K562 (cell line): ENCODE results near the gene PLP2. TPM values are rescaled to one million over a fixed set of nuclear protein-coding genes. Genes with fewer than 3 reads are reported as not detected.

Source experiments
- ADNP ChIP-seq: fragments of 200-800 bp; sonication (Bioruptor generic); IDR thresholded peaks from 2 replicates; pipeline ENCODE4 v1.6.1; 2016; ENCODE audit warnings: missing genetic modification characterization, missing compliant biosample characterization
- BACH1 ChIP-seq: fragments of 200-800 bp; sonication (Bioruptor generic); IDR thresholded peaks from 2 replicates; pipeline ENCODE4 v1.6.1; 2016; ENCODE audit warnings: missing genetic modification characterization, missing compliant biosample characterization
- BRF1 ChIP-seq: IDR thresholded peaks from 3 replicates; pipeline ENCODE4 v1.6.1; 2011; ENCODE audit warnings: borderline replicate concordance, mild to moderate bottlenecking; ENCODE audit not compliant: insufficient read length; ENCODE audit errors: extremely low read depth
- CBFB ChIP-seq: sonication (generic); formaldehyde crosslinking; IDR thresholded peaks from 2 replicates; pipeline ENCODE4 v1.4.0; 2020; ENCODE audit warnings: mild to moderate bottlenecking, missing genetic modification reagents
- GABPA ChIP-seq: fragments of 200-800 bp; sonication (Bioruptor generic); conservative IDR thresholded peaks from 2 replicates; pipeline ENCODE4 v1.6.1; 2016; ENCODE audit warnings: low read depth, missing genetic modification characterization, missing compliant biosample characterization
- HNRNPLL ChIP-seq: fragments of 200-400 bp; formaldehyde crosslinking; IDR thresholded peaks from 2 replicates; pipeline ENCODE4 v1.6.1; 2017; ENCODE audit warnings: low read length, low read depth, mild to moderate bottlenecking; ENCODE audit not compliant: poor library complexity, severe bottlenecking
- JUND ChIP-seq, 2 experiments: IDR thresholded peaks; 2 replicates in 1 of 2; 3 replicates in 1 of 2; pipeline ENCODE4 v1.6.1; 2011; ENCODE audit warnings: borderline replicate concordance in 2 of 2, low read depth in 2 of 2, low read length in 2 of 2, improper control_type of control experiment in 1 of 2, missing biosample characterization in 1 of 2, missing genetic modification characterization in 1 of 2, missing genetic modification reagents in 1 of 2
- KLF10 ChIP-seq: fragments of 250-450 bp; sonication (Bioruptor Pico); IDR thresholded peaks from 2 replicates; pipeline ENCODE4 v1.6.1; 2021; ENCODE audit warnings: matching md5 sums
- MED1 ChIP-seq: sonication (generic); formaldehyde crosslinking; IDR thresholded peaks from 2 replicates; pipeline ENCODE4 v1.8.1; 2023; ENCODE audit warnings: missing genetic modification reagents, borderline replicate concordance
- MTF1 ChIP-seq: fragments of 250-450 bp; sonication (Bioruptor Pico); IDR thresholded peaks from 2 replicates; pipeline ENCODE4 v1.9.0; 2021; ENCODE audit warnings: moderate library complexity, mild to moderate bottlenecking, inconsistent platforms, borderline replicate concordance
- POLR2H ChIP-seq: IDR thresholded peaks from 2 replicates; pipeline ENCODE4 v1.6.1; 2016; ENCODE audit warnings: missing genetic modification characterization, low read depth, mild to moderate bottlenecking, control low read depth, missing compliant biosample characterization, moderate library complexity
- SMARCA4 ChIP-seq: fragments of 450-650 bp; IDR thresholded peaks from 2 replicates; pipeline ENCODE4 v1.6.1; 2016
- SOX6 ChIP-seq: fragments of 450-650 bp; IDR thresholded peaks from 2 replicates; pipeline ENCODE4 v1.6.1; 2014; ENCODE audit warnings: mild to moderate bottlenecking
- ZNF12 ChIP-seq: sonication (generic); formaldehyde crosslinking; IDR thresholded peaks from 2 replicates; pipeline ENCODE4 v1.4.0; 2020; ENCODE audit warnings: mild to moderate bottlenecking, missing genetic modification reagents
- ZNF239 ChIP-seq: fragments of 250-450 bp; sonication (Bioruptor Pico); IDR thresholded peaks from 2 replicates; pipeline ENCODE4 v1.4.0; 2020; ENCODE audit warnings: mild to moderate bottlenecking
- polyA plus RNA-seq, 8 experiments: library from polyadenylated mRNA; depleted of rRNA in 4 of 8; stranded (reverse) in 5 of 8; unstranded in 3 of 8; fragments of >200 nt; fragmentation: Nextera tagmentation in 2 of 8; fragmentation: Illumina TruSeq in 1 of 8; extraction: Ambion mirVana in 2 of 8; extraction: Trizol in 1 of 8; gene quantifications; 2 replicates each; pipeline versions ENCODE4 v1.2.1 to v1.2.3, GENCODE V29; 2011 to 2014; ENCODE audit warnings: inconsistent platforms in 1 of 8, missing spikeins in 1 of 8
- total RNA-seq, 7 experiments: library from RNA; depleted of rRNA in 6 of 7; stranded (reverse); fragments of >200 nt in 6 of 7; fragmentation: Illumina TruSeq in 2 of 7; extraction: Trizol in 2 of 7; gene quantifications; 2 replicates each; pipeline versions ENCODE4 v1.2.1 to v1.2.3, GENCODE V29; 2011 to 2021; ENCODE audit warnings: low replicate concordance in 1 of 7
- TF ChIP-seq, protein P1 (sequence below), 2 experiments: fragments of 450-650 bp in 1 of 2; sonication (generic) in 1 of 2; formaldehyde crosslinking in 1 of 2; IDR thresholded peaks in 1 of 2; conservative IDR thresholded peaks in 1 of 2; 2 replicates each; pipeline versions ENCODE4 v1.6.1 to v1.8.1; 2016 to 2023; ENCODE audit warnings: mild to moderate bottlenecking in 2 of 2, moderate library complexity in 2 of 2, inconsistent platforms in 1 of 2, missing genetic modification reagents in 1 of 2
- TF ChIP-seq, protein P2 (sequence below): fragments of 250-450 bp; sonication (Bioruptor Pico); IDR thresholded peaks from 2 replicates; pipeline ENCODE4 v1.4.0; 2020; ENCODE audit warnings: mild to moderate bottlenecking
- TF ChIP-seq, protein P3 (sequence below): sonication (generic); formaldehyde crosslinking; IDR thresholded peaks from 2 replicates; pipeline ENCODE4 v1.8.1; 2023; ENCODE audit warnings: mild to moderate bottlenecking, missing genetic modification reagents
- TF ChIP-seq, protein P4 (sequence below): fragments of 250-450 bp; sonication (Bioruptor Pico); IDR thresholded peaks from 2 replicates; pipeline ENCODE4 v1.4.0; 2020; ENCODE audit warnings: mild to moderate bottlenecking, moderate library complexity, borderline replicate concordance

PLP2 gene
- total and polyA plus RNA-seq, 9 of the 15 experiments (the other 6 are each of a cell fraction or from before 2014, with no cell fraction given): 34.7 to 236 (median 112) TPM

DNA sequence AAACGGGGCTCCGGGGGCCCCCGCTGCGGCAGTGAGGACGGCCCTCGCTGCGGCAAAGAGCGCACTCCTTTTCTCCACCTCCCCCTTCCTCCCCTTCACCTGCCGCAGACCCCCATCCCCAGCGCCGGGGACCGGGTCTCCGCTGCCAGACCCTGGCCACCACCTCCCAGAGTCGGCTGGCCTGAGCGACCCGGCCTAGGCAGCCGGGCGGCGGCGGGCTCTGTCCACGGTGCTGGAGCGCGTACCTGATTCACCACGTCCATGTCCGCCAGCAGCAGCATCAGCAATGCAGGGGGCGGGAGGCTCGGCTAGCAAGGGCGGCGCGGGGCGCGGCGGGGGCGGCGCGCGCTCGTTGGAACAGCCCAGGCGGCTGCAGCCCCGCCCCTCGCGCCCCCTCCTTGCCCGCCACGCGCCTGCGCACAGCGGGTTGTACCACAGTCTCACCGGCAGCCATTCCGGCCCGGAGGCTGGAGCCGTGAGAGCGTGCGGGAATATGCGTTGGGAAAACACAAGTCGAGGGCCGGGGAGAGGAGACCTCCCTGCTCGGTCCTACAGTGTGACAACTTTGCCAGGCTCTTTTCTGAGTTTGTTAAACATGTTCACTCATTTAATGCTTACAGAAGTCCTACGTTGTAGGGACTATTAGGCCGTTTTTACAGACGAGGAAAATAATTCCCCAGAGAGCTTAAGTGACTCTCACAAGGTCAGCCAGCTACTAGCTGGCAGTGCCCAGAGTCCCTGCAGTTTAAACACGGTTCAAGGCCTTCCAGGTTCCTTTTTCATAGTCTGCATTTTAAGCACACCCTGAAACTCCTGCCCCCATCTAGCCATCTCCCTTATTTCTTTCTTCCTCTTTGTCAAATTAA is 28.4 kb downstream of the PLP2 start, which contains the start of gene SYP (continued):
- TF ChIP-seq CBFB (CRISPR knock-in tag) (no peak), MED1 (CRISPR knock-in tag) (no peak), SOX6 (peak; percentile 30; the same call in 1 of the 2 replicates), MTF1 (no peak), ZNF12 (CRISPR knock-in tag) (peak; percentile 60; the same call in 1 of the 2 replicates), ADNP (tag) (no peak), POLR2H (tag) (peak; percentile 82), BRF1 (no peak), JUND (IDR thresholded peaks at IDR 0.05; ENCODE audit: borderline replicate concordance, low read depth, low read length) (peak; percentile 96), JUND (tag; IDR thresholded peaks at IDR 0.05; ENCODE audit: borderline replicate concordance, low read depth, low read length) (peak; percentile 39; the same call in 1 of the 3 replicates), ZNF239 (no peak), HNRNPLL (no peak), KLF10 (CRISPR knock-in tag) (no peak), GABPA (tag) (0 out of 2 replicates have a peak, but pooled peaks have one; percentile 18), BACH1 (tag) (no peak), SMARCA4 (no peak; the same call in 1 of the 2 replicates)
- TF ChIP-seq, protein P1, sequence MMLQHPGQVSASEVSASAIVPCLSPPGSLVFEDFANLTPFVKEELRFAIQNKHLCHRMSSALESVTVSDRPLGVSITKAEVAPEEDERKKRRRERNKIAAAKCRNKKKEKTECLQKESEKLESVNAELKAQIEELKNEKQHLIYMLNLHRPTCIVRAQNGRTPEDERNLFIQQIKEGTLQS (IDR thresholded peaks at IDR 0.05): no peak
- TF ChIP-seq, protein P1 (CRISPR knock-in tag; conservative IDR thresholded peaks at IDR 0.05): 0 out of 2 replicates have a peak, but pooled peaks have one; percentile 49
- TF ChIP-seq, protein P2, sequence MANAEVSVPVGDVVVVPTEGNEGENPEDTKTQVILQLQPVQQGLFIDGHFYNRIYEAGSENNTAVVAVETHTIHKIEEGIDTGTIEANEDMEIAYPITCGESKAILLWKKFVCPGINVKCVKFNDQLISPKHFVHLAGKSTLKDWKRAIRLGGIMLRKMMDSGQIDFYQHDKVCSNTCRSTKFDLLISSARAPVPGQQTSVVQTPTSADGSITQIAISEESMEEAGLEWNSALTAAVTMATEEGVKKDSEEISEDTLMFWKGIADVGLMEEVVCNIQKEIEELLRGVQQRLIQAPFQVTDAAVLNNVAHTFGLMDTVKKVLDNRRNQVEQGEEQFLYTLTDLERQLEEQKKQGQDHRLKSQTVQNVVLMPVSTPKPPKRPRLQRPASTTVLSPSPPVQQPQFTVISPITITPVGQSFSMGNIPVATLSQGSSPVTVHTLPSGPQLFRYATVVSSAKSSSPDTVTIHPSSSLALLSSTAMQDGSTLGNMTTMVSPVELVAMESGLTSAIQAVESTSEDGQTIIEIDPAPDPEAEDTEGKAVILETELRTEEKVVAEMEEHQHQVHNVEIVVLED (CRISPR knock-in tag): peak; percentile 94
- TF ChIP-seq, protein P3, sequence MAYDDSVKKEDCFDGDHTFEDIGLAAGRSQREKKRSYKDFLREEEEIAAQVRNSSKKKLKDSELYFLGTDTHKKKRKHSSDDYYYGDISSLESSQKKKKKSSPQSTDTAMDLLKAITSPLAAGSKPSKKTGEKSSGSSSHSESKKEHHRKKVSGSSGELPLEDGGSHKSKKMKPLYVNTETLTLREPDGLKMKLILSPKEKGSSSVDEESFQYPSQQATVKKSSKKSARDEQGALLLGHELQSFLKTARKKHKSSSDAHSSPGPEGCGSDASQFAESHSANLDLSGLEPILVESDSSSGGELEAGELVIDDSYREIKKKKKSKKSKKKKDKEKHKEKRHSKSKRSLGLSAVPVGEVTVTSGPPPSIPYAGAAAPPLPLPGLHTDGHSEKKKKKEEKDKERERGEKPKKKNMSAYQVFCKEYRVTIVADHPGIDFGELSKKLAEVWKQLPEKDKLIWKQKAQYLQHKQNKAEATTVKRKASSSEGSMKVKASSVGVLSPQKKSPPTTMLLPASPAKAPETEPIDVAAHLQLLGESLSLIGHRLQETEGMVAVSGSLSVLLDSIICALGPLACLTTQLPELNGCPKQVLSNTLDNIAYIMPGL: peak; percentile 69; the same call in 1 of the 2 replicates
- TF ChIP-seq, protein P4, sequence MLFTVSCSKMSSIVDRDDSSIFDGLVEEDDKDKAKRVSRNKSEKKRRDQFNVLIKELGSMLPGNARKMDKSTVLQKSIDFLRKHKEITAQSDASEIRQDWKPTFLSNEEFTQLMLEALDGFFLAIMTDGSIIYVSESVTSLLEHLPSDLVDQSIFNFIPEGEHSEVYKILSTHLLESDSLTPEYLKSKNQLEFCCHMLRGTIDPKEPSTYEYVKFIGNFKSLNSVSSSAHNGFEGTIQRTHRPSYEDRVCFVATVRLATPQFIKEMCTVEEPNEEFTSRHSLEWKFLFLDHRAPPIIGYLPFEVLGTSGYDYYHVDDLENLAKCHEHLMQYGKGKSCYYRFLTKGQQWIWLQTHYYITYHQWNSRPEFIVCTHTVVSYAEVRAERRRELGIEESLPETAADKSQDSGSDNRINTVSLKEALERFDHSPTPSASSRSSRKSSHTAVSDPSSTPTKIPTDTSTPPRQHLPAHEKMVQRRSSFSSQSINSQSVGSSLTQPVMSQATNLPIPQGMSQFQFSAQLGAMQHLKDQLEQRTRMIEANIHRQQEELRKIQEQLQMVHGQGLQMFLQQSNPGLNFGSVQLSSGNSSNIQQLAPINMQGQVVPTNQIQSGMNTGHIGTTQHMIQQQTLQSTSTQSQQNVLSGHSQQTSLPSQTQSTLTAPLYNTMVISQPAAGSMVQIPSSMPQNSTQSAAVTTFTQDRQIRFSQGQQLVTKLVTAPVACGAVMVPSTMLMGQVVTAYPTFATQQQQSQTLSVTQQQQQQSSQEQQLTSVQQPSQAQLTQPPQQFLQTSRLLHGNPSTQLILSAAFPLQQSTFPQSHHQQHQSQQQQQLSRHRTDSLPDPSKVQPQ (CRISPR knock-in tag): no peak
